ENCODE data around the gene SEC14L6.
A peak's percentile ranks its signal among the peaks of the same experiment; 100 is the strongest.
"Not testable (repeated sequence)": the region's sequence is repeated elsewhere in the genome, so short reads cannot be mapped to it uniquely, and the experiment has no call there.

Gene SEC14L6

DNA sequence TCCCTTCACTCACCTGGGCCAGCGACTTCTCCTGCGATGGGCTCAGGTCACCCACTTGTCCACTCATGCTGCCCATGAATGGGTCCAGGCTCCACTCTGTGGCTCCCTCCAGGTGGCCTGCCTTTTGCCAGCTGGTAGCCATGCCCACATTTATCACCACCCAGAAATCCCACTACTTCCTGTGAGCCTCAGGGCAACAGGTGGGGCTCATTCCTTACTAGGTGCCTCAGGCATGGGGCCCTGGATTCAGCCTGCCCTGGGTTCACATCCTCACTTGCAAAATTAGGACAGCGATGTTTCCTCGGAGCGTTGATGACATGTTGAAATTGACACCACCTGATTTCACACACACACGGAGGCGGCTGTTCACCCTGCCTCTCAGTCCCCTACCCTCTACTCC lies at the start of gene SEC14L6:
TSS of gene SEC14L6 (minus strand) at position 126 of the 400 bp plus-strand sequence. CDS start at position 67, 59 bp downstream.
- no peak for DNase-seq

- no peak for DNase-seq
These were observed 49.7 kb upstream of the SEC14L6 start for GRCh38 chr22:30596199-30596598.

DNA sequence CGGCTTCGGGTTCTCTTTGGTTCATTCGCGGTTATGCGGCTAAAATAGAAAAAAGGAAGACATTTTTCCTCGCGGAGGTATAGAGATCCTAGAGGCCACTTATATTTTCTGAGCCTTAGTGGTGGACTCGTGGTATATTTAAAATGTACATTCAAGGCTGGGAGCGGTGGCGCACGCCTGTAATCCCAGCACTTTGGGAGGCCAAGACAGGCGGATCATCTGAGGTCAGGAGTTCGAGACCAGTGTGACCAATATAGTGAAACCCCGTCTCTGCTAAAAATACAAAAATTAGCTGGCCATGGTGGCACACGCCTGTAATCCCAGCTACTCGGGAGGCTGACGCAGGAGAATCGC lies 45.8 kb upstream of the SEC14L6 start:
- not testable (repeated sequence) for DNase-seq

DNA sequence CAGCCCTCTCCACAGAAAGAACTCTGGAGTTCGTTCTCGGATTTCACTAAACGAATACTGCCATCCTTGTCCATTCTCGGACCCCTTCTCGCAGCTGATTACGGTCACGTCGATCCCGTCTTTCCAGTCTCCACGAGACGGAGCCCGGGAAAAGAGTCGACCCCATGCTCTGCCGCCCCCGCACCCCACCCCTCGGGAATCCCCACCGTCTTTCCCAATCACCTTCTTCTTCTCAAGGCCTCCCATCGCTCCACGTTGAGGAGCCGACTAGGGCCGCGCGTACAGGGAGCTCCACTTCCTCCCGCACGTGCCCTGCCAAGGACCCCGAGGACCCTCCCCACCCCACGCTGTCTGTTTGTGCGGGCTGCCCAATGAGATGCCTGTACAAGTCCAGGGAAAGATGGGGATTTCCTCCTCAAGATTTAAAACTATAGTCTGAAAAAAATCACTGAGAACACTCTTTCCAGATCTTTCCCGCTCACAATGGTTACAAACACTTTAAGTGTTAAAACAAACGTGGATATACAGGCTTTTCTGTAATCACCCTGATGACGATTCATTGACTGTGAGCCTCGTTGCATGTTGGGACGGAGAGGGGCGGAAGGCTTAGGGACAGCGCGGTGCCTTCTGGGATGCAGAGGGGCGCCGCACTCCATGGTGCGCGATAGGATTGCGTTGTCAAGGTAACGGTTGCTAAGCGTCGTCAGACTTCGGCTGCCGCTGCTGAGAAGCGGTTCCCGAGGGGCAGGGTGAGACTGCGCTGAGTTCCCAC lies 45.2 kb upstream of the SEC14L6 start, which contains the start of gene PES1:
TSS of gene PES1 (minus strand) at position 323 of the 772 bp plus-strand sequence. CDS start at position 246, 77 bp downstream.
- DNase-seq = peak; percentile 99

GRCh38 chr22:30591191-30591587 lies 44.6 kb upstream of the SEC14L6 start:
- DNase-seq = peak; percentile 52

- DNase-seq = no peak
These were observed 39.9 kb upstream of the SEC14L6 start for GRCh38 chr22:30586414-30586813.

- DNase-seq = no peak
These were observed 37.9 kb upstream of the SEC14L6 start for GRCh38 chr22:30584441-30584840.

DNA sequence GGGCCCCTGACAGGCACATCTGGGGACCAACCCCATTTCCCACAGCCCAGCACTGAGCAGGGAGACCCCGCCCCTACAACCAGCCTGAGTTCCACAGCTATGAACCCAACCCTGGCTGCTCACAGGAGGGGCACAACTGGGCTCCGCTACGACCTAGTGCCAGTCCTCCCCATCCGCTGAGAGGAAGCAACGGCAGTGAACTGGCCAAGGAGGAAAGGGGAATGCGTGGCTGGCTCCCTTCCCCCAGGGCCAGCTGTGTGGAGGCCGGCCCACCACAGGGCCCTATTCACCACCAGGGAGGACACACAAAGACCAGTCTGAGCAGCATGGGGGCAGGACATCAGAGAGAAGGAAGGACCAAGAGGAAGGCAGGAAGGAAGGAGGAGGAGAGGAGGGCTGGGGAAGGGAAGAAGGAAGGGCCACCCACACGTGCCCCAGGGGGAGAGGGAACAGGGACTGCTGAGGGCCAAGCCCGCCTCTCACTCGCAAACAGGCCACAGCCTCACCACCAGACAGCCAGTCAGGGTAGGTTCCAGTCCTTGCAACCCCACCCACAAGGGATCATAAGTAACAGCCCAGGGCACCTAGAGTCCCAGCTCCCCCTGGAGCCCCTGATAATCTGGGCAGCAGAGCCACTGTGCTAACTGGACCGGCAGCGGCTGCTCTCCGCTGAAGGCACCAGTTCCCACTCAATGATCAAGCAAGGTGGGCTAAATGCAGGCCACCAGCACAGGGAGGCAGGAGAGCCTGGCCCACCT lies 36.4 kb upstream of the SEC14L6 start:
- DNase-seq = no peak

GRCh38 chr22:30582051-30582450 lies 35.5 kb upstream of the SEC14L6 start:
- no peak for DNase-seq

- no peak for DNase-seq
These were observed 34.4 kb upstream of the SEC14L6 start for GRCh38 chr22:30580896-30581295.

DNA sequence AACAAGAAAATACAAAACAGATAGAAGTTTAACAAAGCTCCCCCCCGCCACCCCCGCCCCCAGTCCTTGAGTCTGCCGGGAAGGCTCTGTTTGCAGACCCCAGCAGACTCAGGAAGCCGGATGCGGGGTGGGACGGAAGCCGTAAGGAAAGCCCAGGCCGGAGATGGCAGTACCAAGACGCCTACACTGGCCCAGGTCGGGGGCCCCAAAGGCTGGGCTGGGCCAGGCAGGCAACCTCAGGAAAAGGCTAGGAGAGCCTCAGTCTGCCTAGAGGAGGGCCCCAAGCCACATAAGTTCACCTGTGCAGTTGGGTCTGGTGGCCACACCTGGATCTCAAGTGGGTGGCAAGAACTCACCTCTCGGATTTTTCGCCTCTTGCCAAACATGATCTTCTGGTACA lies 31.9 kb upstream of the SEC14L6 start:
- no peak for DNase-seq

- DNase-seq = no peak
These were observed 29.3 kb upstream of the SEC14L6 start for GRCh38 chr22:30575859-30576258.

GRCh38 chr22:30574997-30575671 lies 28.6 kb upstream of the SEC14L6 start:
- no peak for DNase-seq

GRCh38 chr22:30574095-30574981 lies 27.8 kb upstream of the SEC14L6 start, which contains the start of gene GAL3ST1:
Gene GAL3ST1, minus strand, starts transcription at chr22:30574665. Its CDS starts 17,273 bp downstream, at chr22:30557392.
- DNase-seq = no peak

DNA sequence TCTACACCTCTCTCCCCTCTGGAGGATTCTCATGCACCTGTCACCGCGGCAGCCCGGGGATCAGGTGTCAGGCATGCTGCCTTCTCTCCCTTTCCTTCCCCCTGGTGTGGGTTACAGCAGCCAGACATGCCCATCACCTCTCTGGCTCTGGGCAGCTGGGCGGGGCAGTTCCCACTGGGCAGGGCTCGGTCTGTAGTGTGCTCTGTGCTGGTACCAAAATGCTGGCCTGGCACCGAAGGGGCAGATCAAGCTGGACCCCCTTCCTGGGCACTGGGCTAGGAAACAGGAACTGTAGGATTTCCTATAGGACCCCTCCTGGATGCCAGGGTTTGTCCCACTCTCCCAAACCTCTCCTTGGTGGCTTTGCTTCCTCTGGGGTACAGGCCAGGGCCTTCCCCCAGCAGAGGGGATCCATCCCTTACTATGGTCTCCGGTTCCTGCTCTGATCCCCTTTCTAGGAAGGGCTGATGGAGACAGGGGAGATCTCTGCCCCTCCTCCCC lies 27.1 kb upstream of the SEC14L6 start:
- DNase-seq = no peak

DNA sequence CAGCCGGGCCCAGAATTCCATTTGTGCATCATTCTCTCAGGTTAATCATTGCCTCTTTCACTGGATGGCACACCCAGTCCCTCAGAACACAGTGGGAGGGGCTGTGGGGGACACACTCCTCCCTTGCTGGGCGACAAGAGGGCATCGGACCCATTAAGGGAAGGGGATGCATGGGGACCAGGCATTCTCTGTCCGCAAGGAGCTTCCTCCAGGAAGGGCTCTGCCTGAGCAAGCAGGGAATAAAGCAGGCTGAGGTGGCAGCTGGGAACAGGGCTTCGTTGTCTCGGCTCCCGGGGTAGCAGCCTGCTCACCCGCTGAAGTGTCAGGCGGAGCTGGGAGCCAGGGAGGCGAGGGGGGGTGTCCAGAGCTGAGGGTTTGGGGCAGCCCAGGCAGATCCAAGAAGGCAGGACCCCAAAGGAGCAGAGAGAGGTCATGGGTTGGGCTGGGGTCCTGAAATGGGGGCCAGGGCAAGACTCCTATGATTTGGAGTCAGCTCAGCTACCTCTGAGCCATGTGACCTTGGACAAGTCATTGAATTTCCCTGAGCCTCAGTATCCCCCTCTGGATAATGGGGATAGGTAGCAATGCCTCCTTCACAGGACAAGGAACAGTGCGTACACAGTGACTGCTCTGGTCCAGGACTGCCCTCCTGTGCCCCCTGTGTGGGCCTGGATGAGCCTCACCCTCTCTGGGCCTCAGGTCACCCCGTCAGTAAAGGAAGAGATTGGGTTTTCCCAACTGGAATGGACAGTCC lies 26.5 kb upstream of the SEC14L6 start:
- no peak for DNase-seq

DNA sequence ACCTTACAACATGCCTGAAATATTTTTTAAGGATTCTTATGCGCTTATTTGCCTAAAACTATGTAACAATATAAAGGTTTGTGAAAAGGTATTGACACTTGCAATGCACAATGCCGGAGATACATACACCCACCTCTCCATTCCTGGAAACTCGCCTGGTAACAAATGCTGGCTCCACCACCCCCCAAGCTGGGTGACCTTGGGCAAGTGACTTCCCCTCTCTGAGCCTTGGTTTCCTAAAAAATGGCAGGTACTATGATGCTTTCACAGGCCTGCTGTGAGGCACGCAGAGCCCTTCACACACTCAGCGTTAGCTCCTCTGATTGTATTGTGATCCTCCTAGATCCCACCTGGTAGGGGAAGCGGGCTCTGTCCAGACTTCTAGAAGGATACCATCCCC lies 25.7 kb upstream of the SEC14L6 start:
- no peak for DNase-seq

- no peak for DNase-seq
These were observed 23.2 kb upstream of the SEC14L6 start for GRCh38 chr22:30569674-30570202.

GRCh38 chr22:30568137-30568805 lies 21.7 kb upstream of the SEC14L6 start:
- DNase-seq = no peak

DNA sequence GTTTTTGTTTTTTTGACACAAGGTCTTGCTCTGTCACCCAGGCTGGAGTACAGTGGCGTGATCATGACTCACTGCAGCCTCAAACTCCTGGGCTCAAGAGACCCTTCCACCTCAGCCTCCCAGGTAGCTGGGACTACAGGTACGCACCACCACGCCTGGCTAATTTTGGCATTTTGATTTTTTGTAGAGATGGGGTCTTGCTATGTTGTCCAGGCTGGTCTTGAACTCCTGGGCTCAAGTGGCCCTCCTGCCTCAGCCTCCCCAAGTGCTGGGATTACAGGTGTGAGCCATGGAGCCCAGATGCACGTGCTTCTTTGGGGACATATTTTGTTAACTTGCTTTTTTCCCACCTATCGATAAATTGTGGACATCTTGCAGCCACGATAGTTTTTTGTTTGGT lies 20.7 kb upstream of the SEC14L6 start:
- DNase-seq = not testable (repeated sequence)

DNA sequence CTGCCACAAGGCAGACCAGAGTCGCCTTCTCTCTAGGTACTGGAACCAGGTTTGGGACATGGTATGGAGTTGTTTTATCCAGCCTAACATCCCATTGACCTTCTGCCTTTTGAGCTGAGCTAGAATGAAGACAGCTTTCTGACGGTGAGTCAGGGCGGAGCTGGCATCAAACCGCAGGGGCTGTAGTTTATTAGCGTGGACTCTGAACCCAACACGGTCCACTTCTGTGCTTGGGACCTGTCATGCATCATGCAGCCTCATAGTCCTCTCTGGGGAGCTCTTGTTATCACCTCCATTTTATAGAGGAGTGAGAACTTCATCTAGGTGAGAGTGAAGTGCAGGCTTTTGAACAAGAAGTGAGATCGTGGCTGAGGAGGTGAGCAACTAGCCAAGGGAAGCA lies 19.6 kb upstream of the SEC14L6 start:
- DNase-seq = no peak
